Activated naive CD4-positive, alpha-beta T cell treated with anti-CD3 and anti-CD28 coated beads, Interleukin-2, amount 50 U/mL, for 72 hours (primary cell): ENCODE measurements around the gene EFTUD2. TPM values are rescaled to one million over a fixed set of nuclear protein-coding genes. Genes with fewer than 3 reads are reported as not detected.

Source experiments
- ATAC-seq, 2 donors: fragments of 150-1000 bp; cut with Tn5 transposase; 2 replicates each; pipeline ENCODE4 v1.10.0; 2021; ENCODE audit warnings: mild to moderate bottlenecking in 2 of 2, moderate library complexity in 2 of 2
- DNase-seq, 2 donors: peaks; one replicate each; pipeline ENCODE4 v3.0.0; 2021 to 2022; ENCODE audit warnings: low spot score in 2 of 2
- H3K27ac Mint-ChIP-seq, 2 donors: one replicate each; pipeline ENCODE4 v1.8.0; 2022; ENCODE audit warnings: mild to moderate bottlenecking in 2 of 2, mixed read lengths in 2 of 2
- H3K36me3 Mint-ChIP-seq, 2 donors: one replicate each; pipeline ENCODE4 v1.8.0; 2022; ENCODE audit warnings: mixed read lengths in 2 of 2
- H3K9me3 Mint-ChIP-seq, 2 donors: one replicate each; pipeline ENCODE4 v1.8.0; 2022; ENCODE audit warnings: mixed read lengths in 2 of 2
- total RNA-seq, 2 donors: library from RNA; stranded (reverse); gene quantifications; one replicate each; pipeline ENCODE4 v1.2.3, GENCODE V29; 2022

EFTUD2 gene
- total RNA-seq, 2 donors from 2014 or later: 77.8 to 186 TPM

GRCh38 chr17:44848961-44849489 lies 50.2 kb downstream of the EFTUD2 start:
- ATAC-seq: no peak
- Mint-ChIP-seq H3K36me3 (peaks cover 0 to 8% of the 10 kb centered on the region in 2 donors), H3K9me3 (no peaks in the 10 kb centered on the region), H3K27ac (no peak overlapping the region)
- DNase-seq: no peak

GRCh38 chr17:44848257-44848795 lies 50.9 kb downstream of the EFTUD2 start:
- Mint-ChIP-seq H3K9me3 (no peaks in the 10 kb centered on the region), H3K27ac (peak overlapping the region; percentile 36 to 66), H3K36me3 (peaks cover 0 to 8% of the 10 kb centered on the region in 2 donors)
- DNase-seq: no peak
- ATAC-seq: no peak

GRCh38 chr17:44847586-44847985 lies 51.7 kb downstream of the EFTUD2 start, which contains the start of gene HIGD1B:
HIGD1B (plus strand) TSS chr17:44847883; CDS start chr17:44848153, 270 bp downstream.
- no peaks in the 10 kb centered on the region for H3K9me3 Mint-ChIP-seq
- no peak for DNase-seq
- ATAC-seq: no peak
- peak within 1 kb of the TSS; percentile 36 to 66 for H3K27ac Mint-ChIP-seq
- H3K36me3 Mint-ChIP-seq: peaks cover 0 to 8% of the 10 kb centered on the region in 2 donors

- ATAC-seq (no peak), DNase-seq (no peak)
- H3K36me3 Mint-ChIP-seq: peaks cover 0 to 8% of the 10 kb centered on the region in 2 donors
- H3K9me3 Mint-ChIP-seq: no peaks in the 10 kb centered on the region
- H3K27ac Mint-ChIP-seq: peak overlapping the region in 1 of 2 donors; percentile 61
Observed at GRCh38 chr17:44846206-44846605, 53.0 kb downstream of the EFTUD2 start.

- ATAC-seq: no peak
- Mint-ChIP-seq H3K36me3 (no peaks in the 10 kb centered on the region), H3K9me3 (no peaks in the 10 kb centered on the region), H3K27ac (no peak overlapping the region)
- DNase-seq: no peak
Observed at GRCh38 chr17:44844390-44844830, 54.8 kb downstream of the EFTUD2 start.

GRCh38 chr17:44842748-44843147 lies 56.5 kb downstream of the EFTUD2 start:
- Mint-ChIP-seq H3K9me3 (no peaks in the 10 kb centered on the region), H3K36me3 (no peaks in the 10 kb centered on the region), H3K27ac (peak overlapping the region; percentile 57 to 66)
- ATAC-seq (no peak), DNase-seq (no peak)

- H3K27ac Mint-ChIP-seq: no peak overlapping the region
Observed at GRCh38 chr17:44840936-44841335, 58.3 kb downstream of the EFTUD2 start.

GRCh38 chr17:44840274-44840673 lies 59.0 kb downstream of the EFTUD2 start:
- Mint-ChIP-seq H3K36me3 (no peaks in the 10 kb centered on the region), H3K27ac (peak overlapping the region in 1 of 2 donors; percentile 82), H3K9me3 (no peaks in the 10 kb centered on the region)
- ATAC-seq (no peak), DNase-seq (no peak)

More at GRCh38 chr17:44840936-44841335, 58.3 kb downstream of the EFTUD2 start:
- no peaks in the 10 kb centered on the region for H3K36me3 Mint-ChIP-seq
- ATAC-seq (peak; percentile 37 to 53), DNase-seq (no peak)
- H3K9me3 Mint-ChIP-seq: no peaks in the 10 kb centered on the region

GRCh38 chr17:44837196-44837595 lies 62.0 kb downstream of the EFTUD2 start:
- H3K36me3 Mint-ChIP-seq: no peaks in the 10 kb centered on the region
- peak overlapping the region in 1 of 2 donors; percentile 50 for H3K27ac Mint-ChIP-seq
- DNase-seq (no peak), ATAC-seq (peak in 1 of 2 donors; percentile 28)
- H3K9me3 Mint-ChIP-seq: no peaks in the 10 kb centered on the region

GRCh38 chr17:44832805-44833204 lies 66.4 kb downstream of the EFTUD2 start:
- H3K9me3 Mint-ChIP-seq: no peaks in the 10 kb centered on the region
- H3K27ac Mint-ChIP-seq: no peak overlapping the region
- no peak for ATAC-seq
- no peak for DNase-seq
- H3K36me3 Mint-ChIP-seq: peaks cover 5 to 8% of the 10 kb centered on the region in 2 donors

- no peaks in the 10 kb centered on the region for H3K9me3 Mint-ChIP-seq
- DNase-seq (no peak), ATAC-seq (no peak)
- H3K27ac Mint-ChIP-seq: no peak overlapping the region
- H3K36me3 Mint-ChIP-seq: peaks cover 5 to 8% of the 10 kb centered on the region in 2 donors
Observed at GRCh38 chr17:44831371-44831770, 67.9 kb downstream of the EFTUD2 start.

- ATAC-seq: peak; percentile 34 to 43
- Mint-ChIP-seq H3K9me3 (no peaks in the 10 kb centered on the region), H3K36me3 (peaks cover 5 to 8% of the 10 kb centered on the region in 2 donors), H3K27ac (no peak overlapping the region)
- peak in 1 of 2 donors; percentile 15 for DNase-seq
Observed at GRCh38 chr17:44830359-44831288, 68.6 kb downstream of the EFTUD2 start.

GRCh38 chr17:44829523-44830358 lies 69.5 kb downstream of the EFTUD2 start, which contains the start of gene GJC1:
GJC1 (minus strand) TSS chr17:44830287; CDS start chr17:44805817, 24,470 bp downstream.
- DNase-seq: peak; percentile 22 to 57
- peak within 1 kb of the TSS; percentile 3 to 71 for H3K27ac Mint-ChIP-seq
- H3K9me3 Mint-ChIP-seq: no peaks in the 10 kb centered on the region
- H3K36me3 Mint-ChIP-seq: peaks cover 5 to 8% of the 10 kb centered on the region in 2 donors
- peak; percentile 73 to 75 for ATAC-seq

GRCh38 chr17:44828919-44829522 lies 70.2 kb downstream of the EFTUD2 start:
- H3K36me3 Mint-ChIP-seq: peaks cover 5 to 8% of the 10 kb centered on the region in 2 donors
- no peaks in the 10 kb centered on the region for H3K9me3 Mint-ChIP-seq
- DNase-seq (no peak), ATAC-seq (peak in 1 of 2 donors; percentile 28)
- peak overlapping the region; percentile 3 to 71 for H3K27ac Mint-ChIP-seq

- ATAC-seq (no peak), DNase-seq (no peak)
- Mint-ChIP-seq H3K27ac (no peak overlapping the region), H3K9me3 (no peaks in the 10 kb centered on the region), H3K36me3 (peaks cover 5 to 8% of the 10 kb centered on the region in 2 donors)
Observed at GRCh38 chr17:44827863-44828262, 71.4 kb downstream of the EFTUD2 start.
